GM10266 (cell line): Measurements from ENCODE around the gene ALB.

Source experiments
- DNase-seq: peaks from one replicate; pipeline ENCODE4 v3.0.0; 2012; ENCODE audit errors: extremely low spot score
- CTCF ChIP-seq: IDR thresholded peaks from 2 replicates; pipeline ENCODE4 v1.5.1; 2012; ENCODE audit warnings: mild to moderate bottlenecking, low read depth; ENCODE audit not compliant: control insufficient read depth, insufficient read depth; ENCODE audit errors: missing control alignments

Gene ALB

GRCh38 chr4:73432169-73433000 is 28.3 kb downstream of the ALB start:
- no peak for TF ChIP-seq CTCF
- no peak for DNase-seq

GRCh38 chr4:73433140-73433539 is 29.1 kb downstream of the ALB start:
- no peak for DNase-seq
- TF ChIP-seq CTCF, result no peak

- no peak for TF ChIP-seq CTCF
- DNase-seq, result no peak
These were observed 30.2 kb downstream of the ALB start for GRCh38 chr4:73434311-73434710.

GRCh38 chr4:73435984-73436383 is 31.9 kb downstream of the ALB start, which contains the start of gene AFP:
TSS of gene AFP (plus strand) at chr4:73436221. CDS start at chr4:73436263, 42 bp downstream.
- TF ChIP-seq CTCF, result no peak
- DNase-seq, result no peak

GRCh38 chr4:73436674-73437557 is 32.8 kb downstream of the ALB start:
- no peak for DNase-seq
- TF ChIP-seq CTCF, result no peak

- DNase-seq, result no peak
- no peak for TF ChIP-seq CTCF
These were observed 33.5 kb downstream of the ALB start for GRCh38 chr4:73437558-73437956.
